D721Med (cell line): Measurements from ENCODE around the gene ZNF711.

Experiments used
- DNase-seq: peaks from one replicate; pipeline ENCODE4 v3.0.0; 2011; ENCODE audit warnings: low spot score; ENCODE audit not compliant: insufficient read length
- FAIRE-seq: peaks from 2 replicates; lab custom pipeline; 2011; peaks lifted over from hg19 to GRCh38; lab: Jason Lieb, UNC
- CTCF ChIP-seq: IDR thresholded peaks from 2 replicates; pipeline ENCODE4 v1.5.1; 2012; ENCODE audit warnings: mild to moderate bottlenecking, control low read depth; ENCODE audit not compliant: insufficient read depth; ENCODE audit errors: missing control alignments

The ZNF711 gene

GRCh38 chrX:85243761-85244449 lies at the start of gene ZNF711, which contains the start of gene SATL1:
Gene ZNF711, plus strand, starts transcription at chrX:85243991. Its CDS starts 3,582 bp downstream, at chrX:85247573.
Gene SATL1, minus strand, starts transcription at chrX:85243779. Its CDS starts 134,811 bp downstream, at chrX:85108968.
- DNase-seq = peak; percentile 13
- no peak for TF ChIP-seq CTCF
- no peak for FAIRE-seq

GRCh38 chrX:85196319-85196718 lies 47.5 kb upstream of the ZNF711 start:
- no peak for TF ChIP-seq CTCF
- DNase-seq (no peak), FAIRE-seq (no peak)

GRCh38 chrX:85203461-85203970 lies 40.3 kb upstream of the ZNF711 start:
- TF ChIP-seq CTCF = no peak
- no peak for FAIRE-seq
- DNase-seq = no peak

GRCh38 chrX:85213792-85214530 lies 29.8 kb upstream of the ZNF711 start:
- no peak for TF ChIP-seq CTCF
- DNase-seq = no peak
- no peak for FAIRE-seq

- no peak for FAIRE-seq
- no peak for TF ChIP-seq CTCF
- no peak for DNase-seq
These were observed 27.8 kb upstream of the ZNF711 start for GRCh38 chrX:85215946-85216345.

- TF ChIP-seq CTCF = no peak
- DNase-seq (no peak), FAIRE-seq (no peak)
These were observed 22.4 kb upstream of the ZNF711 start for GRCh38 chrX:85221361-85221760.
